HG02642 (cell line): ENCODE measurements around the gene DMGDH.
"Not testable (repeated sequence)": the region's sequence is repeated elsewhere in the genome, so short reads cannot be mapped to it uniquely, and the experiment has no call there.

Source experiments
- ATAC-seq: cut with Tn5 transposase; IDR thresholded peaks from one replicate; pipeline ENCODE4 v1.9.1; 2021; ENCODE audit warnings: mild to moderate bottlenecking; ENCODE audit not compliant: unreplicated experiment, poor library complexity

The DMGDH gene

GRCh38 chr5:78983194-78983593 lies 86.3 kb downstream of the DMGDH start:
- ATAC-seq, result not testable (repeated sequence)

GRCh38 chr5:78979909-78980308 lies 89.6 kb downstream of the DMGDH start:
- no peak for ATAC-seq

- no peak for ATAC-seq
These were observed 90.2 kb downstream of the DMGDH start for GRCh38 chr5:78979117-78979742.

GRCh38 chr5:78975035-78975434 lies 94.4 kb downstream of the DMGDH start:
- ATAC-seq, result no peak

GRCh38 chr5:78974601-78975000 lies 94.9 kb downstream of the DMGDH start:
- no peak for ATAC-seq

GRCh38 chr5:78974011-78974410 lies 95.5 kb downstream of the DMGDH start:
- ATAC-seq, result no peak

GRCh38 chr5:78972654-78973428 lies 96.6 kb downstream of the DMGDH start:
- no peak for ATAC-seq

GRCh38 chr5:78971998-78972397 lies 97.5 kb downstream of the DMGDH start:
- no peak for ATAC-seq

GRCh38 chr5:78968781-78969180 lies 100.7 kb downstream of the DMGDH start:
- no peak for ATAC-seq

- no peak for ATAC-seq
These were observed 104.6 kb downstream of the DMGDH start for GRCh38 chr5:78964889-78965288.

- ATAC-seq, result no peak
These were observed 107.7 kb downstream of the DMGDH start for GRCh38 chr5:78961743-78962142.

- no peak for ATAC-seq
These were observed 109.7 kb downstream of the DMGDH start for GRCh38 chr5:78959767-78960166.

- no peak for ATAC-seq
These were observed 110.6 kb downstream of the DMGDH start for GRCh38 chr5:78958672-78959445.

- ATAC-seq, result no peak
These were observed 112.6 kb downstream of the DMGDH start for GRCh38 chr5:78956901-78957300.

GRCh38 chr5:78953092-78953800 lies 116.2 kb downstream of the DMGDH start:
- ATAC-seq, result no peak
